Endothelial cell of umbilical vein (primary cell): ENCODE results near the gene RPL38. TPM values are rescaled to one million over a fixed set of nuclear protein-coding genes. Genes with fewer than 3 reads are reported as not detected.

ENCODE experiments used
- BruUV-seq: library from RNA; stranded (reverse); fragments of 400-500 nt; replicated peaks from 2 replicates; lab custom pipeline; 2021; lab: Mats Ljungman, UMichigan
- CTCF ChIA-PET: fragments of 300-600, 350-600 bp; sonication (Branson Sonifier 250); formaldehyde crosslinking; loops from one replicate; lab custom pipeline; 2021; ENCODE audit warnings: antibody characterized with exemption, inconsistent platforms; lab: Charles Lee
- POLR2A ChIA-PET: fragments of 300-600, 350-600 bp; sonication (Branson Sonifier 250); formaldehyde crosslinking; loops from one replicate; lab custom pipeline; 2021; ENCODE audit warnings: antibody characterized with exemption, inconsistent platforms; lab: Charles Lee
- DNase-seq: peaks from one replicate; pipeline ENCODE4 v3.0.0-alpha.2; 2011; ENCODE audit warnings: low read depth, low spot score
- FAIRE-seq: peaks from 2 replicates; lab custom pipeline; 2011; peaks lifted over from hg19 to GRCh38; lab: Jason Lieb, UNC
- H2AFZ ChIP-seq: 2 replicates; pipeline ENCODE4 v1.6.0; 2012; ENCODE audit warnings: low read depth, low read length, control low read depth, inconsistent platforms
- H3K27ac ChIP-seq: 2 replicates; pipeline ENCODE4 v1.5.1; 2011; ENCODE audit warnings: low read depth, mild to moderate bottlenecking, control low read depth, low read length, moderate library complexity; ENCODE audit not compliant: insufficient read depth
- H3K27me3 ChIP-seq, 2 experiments: 2 replicates each; pipeline versions ENCODE4 v1.6.0 to v1.6.1; 2011; ENCODE audit warnings: low read length in 2 of 2, mixed read lengths in 1 of 2; ENCODE audit not compliant: control insufficient read depth in 2 of 2, insufficient read depth in 2 of 2
- H3K36me3 ChIP-seq, 2 experiments: 2 replicates in 1 of 2; 3 replicates in 1 of 2; pipeline ENCODE4 v1.5.1; 2011; ENCODE audit warnings: low read length in 2 of 2, mild to moderate bottlenecking in 1 of 2, moderate library complexity in 1 of 2; ENCODE audit not compliant: control insufficient read depth in 2 of 2, insufficient read depth in 2 of 2; ENCODE audit errors: extremely low read depth in 1 of 2
- H3K4me1 ChIP-seq: 3 replicates; pipeline ENCODE4 v1.5.1; 2011; ENCODE audit warnings: mild to moderate bottlenecking, low read length; ENCODE audit not compliant: control insufficient read depth, insufficient read depth; ENCODE audit errors: extremely low read depth
- H3K4me2 ChIP-seq: 2 replicates; pipeline ENCODE4 v1.6.1; 2011; ENCODE audit warnings: low read length, control low read depth, mixed read lengths; ENCODE audit not compliant: insufficient read depth
- H3K4me3 ChIP-seq, 3 experiments: fragments of 200-600 bp in 1 of 3; sonication (generic), shearing (Covaris generic) in 1 of 3; replicated peaks in 1 of 3; 2 replicates each; pipeline ENCODE4 v1.5.1; 2011 to 2016; ENCODE audit warnings: control low read depth in 3 of 3, low read length in 3 of 3, mild to moderate bottlenecking in 2 of 3, inconsistent platforms in 1 of 3, low read depth in 1 of 3, moderate library complexity in 1 of 3; ENCODE audit not compliant: insufficient read depth in 1 of 3
- H3K79me2 ChIP-seq: 2 replicates; pipeline ENCODE4 v1.6.0; 2012; ENCODE audit warnings: low read length, inconsistent platforms; ENCODE audit not compliant: control insufficient read depth, insufficient read depth
- H3K9ac ChIP-seq: replicated peaks from 2 replicates; pipeline ENCODE3; 2011; ENCODE audit warnings: low read length, control low read depth; ENCODE audit not compliant: insufficient read depth; ENCODE audit errors: extremely low read depth
- H3K9me1 ChIP-seq: replicated peaks from 3 replicates; pipeline ENCODE4 v1.6.0; 2011; ENCODE audit warnings: mild to moderate bottlenecking, low read length; ENCODE audit not compliant: control insufficient read depth, insufficient read depth; ENCODE audit errors: extremely low read depth
- H3K9me3 ChIP-seq: replicated peaks from 2 replicates; pipeline ENCODE4 v1.5.1; 2012; ENCODE audit warnings: low read length, inconsistent platforms; ENCODE audit not compliant: control insufficient read depth, insufficient read depth
- H4K20me1 ChIP-seq: replicated peaks from 2 replicates; pipeline ENCODE3; 2011; ENCODE audit warnings: mild to moderate bottlenecking, low read length; ENCODE audit not compliant: control insufficient read depth, insufficient read depth; ENCODE audit errors: extremely low read depth
- CTCF ChIP-seq, 2 donors: IDR thresholded peaks; 1 replicate in 1 of 2; 2 replicates in 1 of 2; pipeline ENCODE4 v1.5.1; 2011; ENCODE audit warnings: low read length in 2 of 2, mild to moderate bottlenecking in 2 of 2, moderate library complexity in 2 of 2, control low read depth in 1 of 2, inconsistent platforms in 1 of 2, low read depth in 1 of 2; ENCODE audit not compliant: insufficient read depth in 1 of 2; ENCODE audit errors: extremely low read depth in 1 of 2
- FOS ChIP-seq: IDR thresholded peaks from 2 replicates; pipeline ENCODE4 v1.6.1; 2011; ENCODE audit warnings: mild to moderate bottlenecking, low read length, moderate library complexity, borderline replicate concordance; ENCODE audit not compliant: insufficient read depth
- MYC ChIP-seq: IDR thresholded peaks from one replicate; pipeline ENCODE4 v1.6.1; 2011; ENCODE audit warnings: mild to moderate bottlenecking, low read depth, low read length
- POLR2A ChIP-seq: IDR thresholded peaks from 2 replicates; pipeline ENCODE4 v1.6.1; 2012; ENCODE audit warnings: low read depth, mild to moderate bottlenecking, control low read depth, low read length
- dilution Hi-C: fragments of 300-500 bp; cut with MboI; formaldehyde crosslinking; loops from one replicate; pipeline ENCODE4 v1.15.0; 2019; ENCODE audit warnings: low sequenced_read_pairs; ENCODE audit not compliant: extremely low pct_ligation_motif_present
- intact Hi-C: fragments of 100-400 bp; cut with micrococcal nuclease; formaldehyde crosslinking; loops from one replicate; pipeline ENCODE4 v1.10.0; 2022
- polyA plus RNA-seq, 4 experiments: library from polyadenylated mRNA; depleted of rRNA in 3 of 4; stranded (reverse) in 3 of 4; unstranded in 1 of 4; fragments of >200 nt; gene quantifications; 2 replicates each; pipeline versions ENCODE4 v1.2.1 to v1.2.3, GENCODE V29; 2011 to 2012; ENCODE audit warnings: missing spikeins in 1 of 4
- total RNA-seq: library from RNA; stranded (reverse); gene quantifications from 2 replicates; pipeline ENCODE4 v1.2.3, GENCODE V29; 2021

Gene RPL38
- total and polyA plus RNA-seq, 2 donors (not counting 3 experiments of a cell fraction or from before 2014, with no cell fraction given), result 256 to 1,006 TPM

DNA sequence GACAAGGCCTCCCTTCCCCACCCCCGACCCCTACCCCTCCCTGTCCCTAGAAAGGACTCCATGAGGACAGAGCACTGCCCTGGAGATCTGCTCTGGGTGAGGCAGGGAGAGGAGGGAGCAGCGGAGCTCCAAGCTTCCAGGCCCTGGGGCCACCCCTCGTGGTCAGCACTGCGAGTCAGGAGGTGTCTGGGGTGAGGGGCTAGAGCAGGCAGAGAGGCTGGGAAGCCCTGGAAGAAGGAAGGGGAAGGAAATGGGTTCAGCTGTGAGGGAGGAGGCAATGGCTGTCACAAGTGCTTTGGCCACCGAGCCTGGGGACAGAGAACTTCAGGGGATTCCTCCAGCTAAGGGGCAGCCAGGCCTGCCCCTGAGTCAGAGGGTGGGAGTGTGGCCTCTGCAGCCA, 42.4 kb downstream of the RPL38 start:
- intact Hi-C loops, result no loop called here
- no TSS peak for BruUV-seq

More for the DNA sequence above, 42.4 kb downstream of the RPL38 start:
- Histone ChIP-seq H3K4me2 (no peak overlapping the region), H4K20me1 (no peaks in the 10 kb centered on the region), H3K4me3 (no peak overlapping the region), H3K9me3 (no peaks in the 10 kb centered on the region), H3K79me2 (no peaks in the 10 kb centered on the region), H3K9me1 (no peaks in the 10 kb centered on the region), H3K36me3 (no peaks in the 10 kb centered on the region), H3K4me1 (no peaks in the 10 kb centered on the region), H3K9ac (no peak overlapping the region), H3K27me3 (no peaks in the 10 kb centered on the region), H2AFZ (no peak overlapping the region), H3K27ac (no peak overlapping the region)
- DNase-seq (no peak), FAIRE-seq (no peak)
- no peak for TF ChIP-seq POLR2A
- TF ChIP-seq MYC, result no peak
- no peak for TF ChIP-seq FOS
- no peak for TF ChIP-seq CTCF (IDR thresholded peaks at IDR 0.05; ENCODE audit: extremely low read depth in 1 of 2, insufficient read depth in 1 of 2, low read depth in 1 of 2, low read length in 2 of 2)
- dilution Hi-C loops, result no loop called here
- ChIA-PET POLR2A (no interaction called here), CTCF (no interaction called here)
